Measurements from ENCODE around the gene MAK. TPM values are rescaled to one million over a fixed set of nuclear protein-coding genes. Genes with fewer than 3 reads are reported as not detected.
"Not testable (repeated sequence)": the region's sequence is repeated elsewhere in the genome, so short reads cannot be mapped to it uniquely, and the experiment has no call there.

Gene MAK
- total RNA-seq, 2 donors from 2014 or later = 0.26 TPM; not detected in 1

- Histone ChIP-seq H3K27me3 (no peaks in the 10 kb centered on the region), H3K9me3 (no peaks in the 10 kb centered on the region), H3K4me3 (no peak overlapping the region), H3K36me3 (replicated peaks in 1 of 2; ENCODE audit: insufficient read depth in 1 of 2, low read depth in 2 of 2) (no peaks in the 10 kb centered on the region), H3K27ac (no peak overlapping the region), H3K4me1 (no peaks in the 10 kb centered on the region)
- DNase-seq (no peak), ATAC-seq (no peak)
- WGBS, 2 donors = 87 to 91% methylated on average over 4 of the region's 4 CpGs
- intact Hi-C loops (cut with DNase I) = no loop called here
- TF ChIP-seq POLR2A (IDR thresholded peaks at IDR 0.05) = no peak
- no peak for TF ChIP-seq CTCF (IDR thresholded peaks at IDR 0.05)
These were observed 24.0 kb upstream of the MAK start for GRCh38 chr6:10862361-10862760.

DNA sequence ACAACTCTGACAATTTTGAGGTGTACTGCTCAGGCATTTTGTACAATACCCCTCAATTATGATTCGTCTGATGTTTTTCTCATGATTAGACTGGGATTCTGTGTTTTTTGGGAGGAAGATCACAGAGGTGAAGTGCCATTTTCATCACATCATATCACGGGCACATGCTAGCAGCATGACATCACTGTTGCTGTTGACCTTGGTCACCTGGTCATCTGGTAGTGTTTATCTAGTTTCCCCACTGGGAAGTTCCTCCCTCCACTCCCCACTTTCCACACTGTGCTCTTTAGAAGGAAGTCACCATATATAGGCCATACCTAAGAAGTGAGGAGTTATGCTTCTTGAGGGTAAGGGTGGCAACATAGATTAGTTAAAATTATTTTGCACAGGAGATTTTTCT, 22.7 kb upstream of the MAK start:
- no peaks in the 10 kb centered on the region for H3K36me3 ChIP-seq (replicated peaks in 1 of 2; ENCODE audit: insufficient read depth in 1 of 2, low read depth in 2 of 2)
- no peak for TF ChIP-seq CTCF (IDR thresholded peaks at IDR 0.05)
- no peak for TF ChIP-seq POLR2A (IDR thresholded peaks at IDR 0.05)
- ATAC-seq (no peak), DNase-seq (no peak)
- no peaks in the 10 kb centered on the region for H3K27me3 ChIP-seq
- no peak overlapping the region for H3K27ac ChIP-seq
- no peak overlapping the region for H3K4me3 ChIP-seq
- intact Hi-C loops (cut with DNase I) = no loop called here
- no peaks in the 10 kb centered on the region for H3K9me3 ChIP-seq
- 87 to 94% methylated on average over 2 of the region's 2 CpGs for WGBS, 2 donors
- no peaks in the 10 kb centered on the region for H3K4me1 ChIP-seq

- DNase-seq = no peak
- intact Hi-C loops (cut with DNase I) = no loop called here
- no peak for ATAC-seq
- Histone ChIP-seq H3K9me3 (peaks cover 0 to 6% (median 0%) of the 10 kb centered on the region in 3 donors), H3K27ac (no peak overlapping the region), H3K27me3 (no peaks in the 10 kb centered on the region), H3K4me3 (no peak overlapping the region), H3K4me1 (no peaks in the 10 kb centered on the region), H3K36me3 (replicated peaks in 1 of 2; ENCODE audit: insufficient read depth in 1 of 2, low read depth in 2 of 2) (no peaks in the 10 kb centered on the region)
- TF ChIP-seq CTCF (IDR thresholded peaks at IDR 0.05) (no peak), POLR2A (IDR thresholded peaks at IDR 0.05) (no peak)
- WGBS, 2 donors = 89 to 92% methylated on average over 2 of the region's 2 CpGs
These were observed 18.9 kb upstream of the MAK start for GRCh38 chr6:10857259-10857658.

DNA sequence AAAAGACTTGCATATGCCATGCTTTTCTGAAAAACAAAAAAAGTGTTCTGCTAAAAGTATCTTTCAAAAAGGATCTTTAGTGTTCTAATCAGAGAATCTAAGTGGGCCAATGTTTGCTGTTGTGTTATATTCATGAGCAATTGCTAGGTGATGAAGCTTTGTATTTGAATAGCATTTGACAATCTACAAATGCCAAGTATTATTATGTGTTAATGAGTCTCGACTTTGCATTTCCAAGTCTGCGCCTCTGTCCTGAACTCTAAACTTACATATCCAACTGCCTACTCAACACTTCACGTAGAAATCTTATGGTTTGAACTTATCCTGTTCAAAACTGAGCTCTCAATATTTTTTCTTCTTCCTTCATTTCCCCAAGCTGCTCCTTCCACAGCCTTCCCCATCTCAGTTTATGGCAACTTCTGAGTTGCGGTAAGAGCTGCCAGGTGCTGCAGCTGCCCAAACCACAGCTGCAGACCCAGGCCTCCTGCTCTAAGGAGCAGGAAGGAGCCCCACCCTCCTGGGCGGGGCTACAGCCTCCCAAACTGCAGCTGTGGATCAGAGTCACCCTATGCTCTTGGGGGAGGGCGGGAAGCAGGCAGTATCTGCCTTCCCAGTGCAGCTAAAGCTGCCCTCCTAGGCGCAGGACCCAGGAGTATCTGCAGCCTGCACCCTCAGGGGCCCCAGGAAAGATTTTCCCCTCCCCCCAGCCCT, 16.7 kb upstream of the MAK start:
- 83 to 87% methylated on average over 6 to 7 of the region's 7 CpGs for WGBS, 2 donors
- Histone ChIP-seq H3K4me1 (no peaks in the 10 kb centered on the region), H3K36me3 (replicated peaks in 1 of 2; ENCODE audit: insufficient read depth in 1 of 2, low read depth in 2 of 2) (no peaks in the 10 kb centered on the region), H3K27me3 (no peaks in the 10 kb centered on the region), H3K27ac (no peak overlapping the region), H3K4me3 (no peak overlapping the region), H3K9me3 (peaks cover 0 to 6% (median 0%) of the 10 kb centered on the region in 3 donors)
- TF ChIP-seq CTCF (IDR thresholded peaks at IDR 0.05) (no peak), POLR2A (IDR thresholded peaks at IDR 0.05) (no peak)
- DNase-seq = no peak
- no peak for ATAC-seq
- intact Hi-C loops (cut with DNase I) = no loop called here

- H3K4me1 ChIP-seq; intact Hi-C loops (cut with DNase I); ATAC-seq; H3K27ac ChIP-seq; H3K27me3 ChIP-seq; H3K36me3 ChIP-seq (replicated peaks in 1 of 2; ENCODE audit: insufficient read depth in 1 of 2, low read depth in 2 of 2); H3K9me3 ChIP-seq; H3K4me3 ChIP-seq; DNase-seq: not testable (repeated sequence)
- WGBS, 2 donors = 66 to 70% methylated on average over 6 of the region's 6 CpGs
These were observed 15.5 kb upstream of the MAK start for GRCh38 chr6:10853849-10854300.
